H1 (cell line): ENCODE data around the gene WDR81. TPM values are rescaled to one million over a fixed set of nuclear protein-coding genes. Genes with fewer than 3 reads are reported as not detected.

Experiments used
- JUN ChIP-seq: IDR thresholded peaks from 2 replicates; pipeline ENCODE4 v1.6.1; 2011; ENCODE audit warnings: low read depth, mild to moderate bottlenecking, improper control_type of control experiment, low read length
- KDM1A ChIP-seq: fragments of 200-600, 300-600 bp; sonication (generic); IDR thresholded peaks from 2 replicates; pipeline ENCODE4 v1.7.1; 2016; ENCODE audit warnings: mild to moderate bottlenecking, low read length, borderline replicate concordance
- POLR2A ChIP-seq, 2 experiments: IDR thresholded peaks; 1 replicate in 1 of 2; 2 replicates in 1 of 2; pipeline ENCODE4 v1.6.1; 2011; ENCODE audit warnings: low read depth in 2 of 2, low read length in 2 of 2, mild to moderate bottlenecking in 2 of 2; ENCODE audit errors: control extremely low read depth in 1 of 2
- SAP30 ChIP-seq: fragments of 300-600 bp; sonication (generic); IDR thresholded peaks from 2 replicates; pipeline ENCODE4 v1.7.1; 2012; ENCODE audit warnings: low read length, moderate library complexity, mild to moderate bottlenecking, inconsistent platforms; ENCODE audit not compliant: insufficient read depth, insufficient replicate concordance
- polyA plus RNA-seq, 7 experiments: library from polyadenylated mRNA; depleted of rRNA in 3 of 7; stranded (reverse) in 5 of 7; unstranded in 2 of 7; fragments of >200 nt in 5 of 7; fragments of 200-250 nt in 2 of 7; gene quantifications; 1 replicate in 5 of 7; 2 replicates in 1 of 7; 4 replicates in 1 of 7; pipeline versions ENCODE4 v1.2.1 to v1.2.3, GENCODE V29; 2011 to 2013; ENCODE audit warnings: missing spikeins in 2 of 7, mixed read lengths in 2 of 7
- total RNA-seq: library from RNA; stranded (reverse); fragmentation: NEBNext Ultra II Directional; extraction: Animal tissue kit (Norgen Biotek cat#: 25700); gene quantifications from 2 replicates; pipeline ENCODE4 v1.2.1, GENCODE V29; 2021

The WDR81 gene
- total and polyA plus RNA-seq, 2 of the 8 experiments (the other 6 are each of a cell fraction or from before 2014, with no cell fraction given) = 9.1 to 12.3 TPM

DNA sequence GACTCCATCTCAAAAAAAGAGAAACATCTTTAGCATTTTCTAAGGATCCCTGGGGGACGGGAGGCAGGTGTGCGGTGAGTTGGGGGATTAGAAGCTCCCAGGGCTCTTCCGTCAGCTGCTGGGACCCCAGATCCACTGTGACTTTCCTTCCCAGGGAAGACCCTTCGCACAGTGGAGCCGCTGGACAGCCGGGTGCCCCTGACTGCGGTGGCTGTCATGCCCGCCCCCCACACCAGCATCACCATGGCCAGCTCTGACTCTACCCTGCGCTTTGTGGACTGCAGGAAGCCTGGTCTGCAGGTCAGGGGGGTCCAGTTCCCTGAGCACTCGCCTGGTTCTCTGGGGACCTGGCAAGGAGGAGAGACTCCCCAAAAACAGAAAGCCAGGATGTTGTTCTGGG, 10.9 kb downstream of the WDR81 start (continued):
- TF ChIP-seq POLR2A (IDR thresholded peaks at IDR 0.05; ENCODE audit: control extremely low read depth in 1 of 2, low read depth in 2 of 2, low read length in 2 of 2) (no peak), JUN (no peak), KDM1A (no peak), SAP30 (no peak)
- TF ChIP-seq, all 59 proteins: peak for 0
